RWPE1 (cell line): ENCODE data around the gene RCL1.

Experiments used
- CTCF ChIA-PET: fragments of 350-600 bp; sonication (Branson Sonifier 250); formaldehyde crosslinking; extraction: SDS; loops from one replicate; lab custom pipeline; 2021; lab: Yijun Ruan, JAX
- POLR2A ChIA-PET: fragments of 400-600 bp; formaldehyde crosslinking; extraction: SDS; loops from one replicate; lab custom pipeline; 2020; ENCODE audit warnings: antibody characterized with exemption; ENCODE audit not compliant: low non-redundant PET; lab: Yijun Ruan, JAX
- DNase-seq: peaks from one replicate; pipeline ENCODE4 v3.0.0; 2012; ENCODE audit warnings: low spot score
- H3K27ac ChIP-seq: fragments of 450-650 bp; 2 replicates; pipeline ENCODE4 v1.5.1; 2017
- CTCF ChIP-seq: fragments of 450-650 bp; conservative IDR thresholded peaks from 2 replicates; pipeline ENCODE4 v1.5.1; 2017; ENCODE audit warnings: low read depth, mild to moderate bottlenecking

Gene RCL1

GRCh38 chr9:4862506-4863250 lies 69.9 kb downstream of the RCL1 start:
- POLR2A ChIA-PET, result no interaction called here
- no peak overlapping the region for H3K27ac ChIP-seq
- no peak for TF ChIP-seq CTCF
- no peak for DNase-seq
- CTCF ChIA-PET, result interaction anchor here (0.7 kb wide), 1 partner anchor 764 kb away, joined by 4 read pairs; no protein-coding TSS in a partner anchor

GRCh38 chr9:4864234-4864661 lies 71.5 kb downstream of the RCL1 start:
- no peak overlapping the region for H3K27ac ChIP-seq
- TF ChIP-seq CTCF, result no peak
- ChIA-PET POLR2A (no interaction called here), CTCF (no interaction called here)
- DNase-seq, result no peak

- ChIA-PET POLR2A (no interaction called here), CTCF (no interaction called here)
- TF ChIP-seq CTCF, result no peak
- DNase-seq, result no peak
- H3K27ac ChIP-seq, result no peak overlapping the region
These were observed 72.0 kb downstream of the RCL1 start for GRCh38 chr9:4864698-4865097.

DNA sequence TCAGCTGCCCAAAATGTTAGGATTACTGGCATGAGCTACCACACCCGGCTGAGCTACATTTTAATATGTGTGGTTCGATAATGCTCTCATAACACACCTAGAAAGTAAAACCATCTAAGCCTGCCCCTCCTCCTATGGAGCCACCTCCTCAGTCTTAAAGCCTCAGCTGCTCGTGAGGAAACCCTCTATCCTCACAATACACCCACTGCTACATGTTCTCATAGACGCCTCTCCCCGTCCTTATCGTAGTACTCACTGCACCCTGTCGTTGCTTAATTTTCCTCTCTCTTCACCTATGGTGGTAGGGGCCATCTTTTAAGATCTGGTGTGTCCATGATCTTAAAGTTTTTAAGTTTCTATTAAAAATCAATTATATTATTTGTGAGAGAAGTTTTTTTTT lies 72.9 kb downstream of the RCL1 start:
- DNase-seq, result no peak
- no peak for TF ChIP-seq CTCF
- H3K27ac ChIP-seq, result no peak overlapping the region
- POLR2A ChIA-PET, result no interaction called here
- CTCF ChIA-PET, result no interaction called here

GRCh38 chr9:4866239-4866969 lies 73.7 kb downstream of the RCL1 start:
- no peak overlapping the region for H3K27ac ChIP-seq
- ChIA-PET POLR2A (no interaction called here), CTCF (no interaction called here)
- DNase-seq, result no peak
- TF ChIP-seq CTCF, result no peak

- ChIA-PET CTCF (no interaction called here), POLR2A (no interaction called here)
- TF ChIP-seq CTCF, result no peak
- no peak for DNase-seq
- H3K27ac ChIP-seq, result no peak overlapping the region
These were observed 80.3 kb downstream of the RCL1 start for GRCh38 chr9:4873066-4873465.
